Stimulated activated CD8-positive, alpha-beta memory T cell treated with anti-CD3 and anti-CD28 coated beads, Interleukin-12 subunit alpha, Interleukin-12 subunit beta, amount 100 ng/mL, for 4 hours (primary cell): ENCODE data around the gene RTN4R.
"Not testable (repeated sequence)": the region's sequence is repeated elsewhere in the genome, so short reads cannot be mapped to it uniquely, and the experiment has no call there.

ENCODE experiments used
- DNase-seq: peaks from one replicate; pipeline ENCODE4 v3.0.0-alpha.2; 2020; ENCODE audit warnings: low read depth

RTN4R gene

GRCh38 chr22:20268279-20269012 is at the start of gene RTN4R:
RTN4R (minus strand) TSS chr22:20268318; CDS start chr22:20268092, 226 bp downstream.
- peak; percentile 28 for DNase-seq

GRCh38 chr22:20317402-20318042 is 49.4 kb upstream of the RTN4R start:
- DNase-seq = not testable (repeated sequence)

- no peak for DNase-seq
Measured at GRCh38 chr22:20316844-20317401, 48.8 kb upstream of the RTN4R start.

- DNase-seq = no peak
Measured at GRCh38 chr22:20316217-20316843, 48.2 kb upstream of the RTN4R start.

- DNase-seq = no peak
Measured at GRCh38 chr22:20315337-20316216, 47.5 kb upstream of the RTN4R start.

- not testable (repeated sequence) for DNase-seq
Measured at GRCh38 chr22:20314741-20315336, 46.7 kb upstream of the RTN4R start.

- DNase-seq = not testable (repeated sequence)
Measured at GRCh38 chr22:20314206-20314605, 46.1 kb upstream of the RTN4R start.

- not testable (repeated sequence) for DNase-seq
Measured at GRCh38 chr22:20313306-20314077, 45.4 kb upstream of the RTN4R start.

GRCh38 chr22:20312396-20313191 is 44.5 kb upstream of the RTN4R start:
- DNase-seq = no peak

- not testable (repeated sequence) for DNase-seq
Measured at GRCh38 chr22:20311249-20312062, 43.3 kb upstream of the RTN4R start.

- not testable (repeated sequence) for DNase-seq
Measured at GRCh38 chr22:20310773-20311172, 42.7 kb upstream of the RTN4R start.

- not testable (repeated sequence) for DNase-seq
Measured at GRCh38 chr22:20310180-20310579, 42.1 kb upstream of the RTN4R start.

- not testable (repeated sequence) for DNase-seq
Measured at GRCh38 chr22:20308806-20309650, 40.9 kb upstream of the RTN4R start.

GRCh38 chr22:20307448-20308447 is 39.6 kb upstream of the RTN4R start:
- DNase-seq = not testable (repeated sequence)

- DNase-seq = not testable (repeated sequence)
Measured at GRCh38 chr22:20306646-20307447, 38.7 kb upstream of the RTN4R start.
